HEK293 (cell line): Measurements from ENCODE around the gene SORD.

Experiments
- AEBP2 ChIP-seq: fragments of 450-650 bp; formaldehyde crosslinking; IDR thresholded peaks from 2 replicates; pipeline ENCODE4 v1.5.1; 2016; ENCODE audit warnings: missing biosample characterization, missing genetic modification characterization, borderline replicate concordance
- EGR2 ChIP-seq: fragments of 450-650 bp; formaldehyde crosslinking; IDR thresholded peaks from 2 replicates; pipeline ENCODE4 v1.5.1; 2016; ENCODE audit warnings: low read depth, missing biosample characterization, missing genetic modification characterization
- GLIS1 ChIP-seq: fragments of 450-650 bp; formaldehyde crosslinking; IDR thresholded peaks from 2 replicates; pipeline ENCODE4 v1.5.1; 2016; ENCODE audit warnings: missing biosample characterization, missing genetic modification characterization
- PRDM10 ChIP-seq: fragments of 450-650 bp; formaldehyde crosslinking; IDR thresholded peaks from 2 replicates; pipeline ENCODE4 v1.5.1; 2016; ENCODE audit warnings: missing biosample characterization, missing genetic modification characterization
- TCF7L2 ChIP-seq: IDR thresholded peaks from 2 replicates; pipeline ENCODE4 v1.6.1; 2011; ENCODE audit warnings: low read depth, mild to moderate bottlenecking, inconsistent platforms, low read length, moderate library complexity, borderline replicate concordance
- TRIM28 ChIP-seq: IDR thresholded peaks from 2 replicates; pipeline ENCODE4 v1.6.1; 2011; ENCODE audit warnings: low read length, control low read depth, borderline replicate concordance
- WT1 ChIP-seq: fragments of 450-650 bp; formaldehyde crosslinking; IDR thresholded peaks from 2 replicates; pipeline ENCODE4 v1.5.1; 2016; ENCODE audit warnings: missing biosample characterization, missing genetic modification characterization
- ZBTB17 ChIP-seq: fragments of 450-650 bp; formaldehyde crosslinking; IDR thresholded peaks from 2 replicates; pipeline ENCODE4 v1.5.1; 2016; ENCODE audit warnings: missing biosample characterization, missing genetic modification characterization
- ZBTB7A ChIP-seq: fragments of 450-650 bp; formaldehyde crosslinking; IDR thresholded peaks from 2 replicates; pipeline ENCODE4 v1.5.1; 2016; ENCODE audit warnings: low read depth, missing biosample characterization, missing genetic modification characterization
- ZNF10 ChIP-seq: fragments of 450-650 bp; formaldehyde crosslinking; IDR thresholded peaks from 2 replicates; pipeline ENCODE4 v1.5.1; 2017; ENCODE audit warnings: missing biosample characterization, missing genetic modification characterization
- ZNF132 ChIP-seq: fragments of 450-650 bp; formaldehyde crosslinking; IDR thresholded peaks from 2 replicates; pipeline ENCODE4 v1.5.1; 2017; ENCODE audit warnings: missing biosample characterization, missing genetic modification characterization, borderline replicate concordance
- ZNF157 ChIP-seq: fragments of 450-650 bp; formaldehyde crosslinking; IDR thresholded peaks from 2 replicates; pipeline ENCODE4 v1.5.1; 2016; ENCODE audit warnings: missing biosample characterization, missing genetic modification characterization
- ZNF19 ChIP-seq: fragments of 450-650 bp; formaldehyde crosslinking; IDR thresholded peaks from 2 replicates; pipeline ENCODE4; 2016; ENCODE audit warnings: missing biosample characterization, missing genetic modification characterization, low read depth
- ZNF214 ChIP-seq: fragments of 450-650 bp; formaldehyde crosslinking; IDR thresholded peaks from 2 replicates; pipeline ENCODE4 v1.5.1; 2017; ENCODE audit warnings: missing biosample characterization, mild to moderate bottlenecking, missing genetic modification characterization, borderline replicate concordance
- ZNF23 ChIP-seq: fragments of 450-650 bp; formaldehyde crosslinking; IDR thresholded peaks from 2 replicates; pipeline ENCODE4 v1.5.1; 2016; ENCODE audit warnings: missing biosample characterization, missing genetic modification characterization, borderline replicate concordance
- ZNF302 ChIP-seq: fragments of 450-650 bp; formaldehyde crosslinking; IDR thresholded peaks from 2 replicates; pipeline ENCODE4 v1.5.1; 2016; ENCODE audit warnings: missing biosample characterization, missing genetic modification characterization, low read depth
- ZNF354C ChIP-seq: fragments of 450-650 bp; formaldehyde crosslinking; IDR thresholded peaks from 2 replicates; pipeline ENCODE4 v1.5.1; 2016; ENCODE audit warnings: missing biosample characterization, missing genetic modification characterization, low read depth, borderline replicate concordance
- ZNF366 ChIP-seq: fragments of 450-650 bp; formaldehyde crosslinking; conservative IDR thresholded peaks from 2 replicates; pipeline ENCODE4 v1.5.1; 2016; ENCODE audit warnings: missing biosample characterization, missing genetic modification characterization
- ZNF391 ChIP-seq: fragments of 450-650 bp; formaldehyde crosslinking; IDR thresholded peaks from 2 replicates; pipeline ENCODE4 v1.5.1; 2016; ENCODE audit warnings: low read depth, missing biosample characterization, missing genetic modification characterization, borderline replicate concordance
- ZNF394 ChIP-seq: fragments of 450-650 bp; formaldehyde crosslinking; IDR thresholded peaks from 2 replicates; pipeline ENCODE4 v1.5.1; 2016; ENCODE audit warnings: missing biosample characterization, missing genetic modification characterization, mild to moderate bottlenecking, moderate library complexity, borderline replicate concordance
- ZNF416 ChIP-seq: fragments of 450-650 bp; formaldehyde crosslinking; IDR thresholded peaks from 2 replicates; pipeline ENCODE4 v1.5.1; 2016; ENCODE audit warnings: missing biosample characterization, missing genetic modification characterization
- ZNF585B ChIP-seq: fragments of 450-650 bp; formaldehyde crosslinking; IDR thresholded peaks from 2 replicates; pipeline ENCODE4 v1.5.1; 2016; ENCODE audit warnings: missing biosample characterization, missing genetic modification characterization
- ZNF621 ChIP-seq: fragments of 450-650 bp; formaldehyde crosslinking; IDR thresholded peaks from 2 replicates; pipeline ENCODE4 v1.5.1; 2017; ENCODE audit warnings: missing biosample characterization, missing genetic modification characterization
- ZNF624 ChIP-seq: fragments of 450-650 bp; formaldehyde crosslinking; IDR thresholded peaks from 2 replicates; pipeline ENCODE4 v1.5.1; 2017; ENCODE audit warnings: missing biosample characterization, missing genetic modification characterization
- ZNF664 ChIP-seq: fragments of 450-650 bp; formaldehyde crosslinking; IDR thresholded peaks from 2 replicates; pipeline ENCODE4 v1.5.1; 2016; ENCODE audit warnings: missing biosample characterization, missing genetic modification characterization
- ZNF677 ChIP-seq: fragments of 450-650 bp; IDR thresholded peaks from 2 replicates; pipeline ENCODE4 v1.5.0; 2018; ENCODE audit warnings: missing biosample characterization, mild to moderate bottlenecking, missing genetic modification characterization, moderate library complexity
- ZNF704 ChIP-seq: fragments of 450-650 bp; formaldehyde crosslinking; IDR thresholded peaks from 2 replicates; pipeline ENCODE4 v1.5.1; 2016; ENCODE audit warnings: missing biosample characterization, missing genetic modification characterization
- ZNF747 ChIP-seq: fragments of 450-650 bp; formaldehyde crosslinking; IDR thresholded peaks from 2 replicates; pipeline ENCODE4 v1.5.1; 2016; ENCODE audit warnings: missing biosample characterization, missing genetic modification characterization
- ZNF785 ChIP-seq: fragments of 450-650 bp; formaldehyde crosslinking; IDR thresholded peaks from 2 replicates; pipeline ENCODE4 v1.5.1; 2016; ENCODE audit warnings: missing biosample characterization, missing genetic modification characterization
- ZNF791 ChIP-seq: fragments of 450-650 bp; formaldehyde crosslinking; IDR thresholded peaks from 2 replicates; pipeline ENCODE4 v1.5.1; 2016; ENCODE audit warnings: missing biosample characterization, missing genetic modification characterization
- TF ChIP-seq, protein P1 (sequence below): fragments of 450-650 bp; formaldehyde crosslinking; IDR thresholded peaks from 2 replicates; pipeline ENCODE4 v1.5.1; 2016; ENCODE audit warnings: missing biosample characterization, missing genetic modification characterization
- TF ChIP-seq, protein P2 (sequence below): fragments of 450-650 bp; formaldehyde crosslinking; IDR thresholded peaks from 2 replicates; pipeline ENCODE4 v1.5.1; 2016; ENCODE audit warnings: missing biosample characterization, missing genetic modification characterization

Gene SORD

DNA sequence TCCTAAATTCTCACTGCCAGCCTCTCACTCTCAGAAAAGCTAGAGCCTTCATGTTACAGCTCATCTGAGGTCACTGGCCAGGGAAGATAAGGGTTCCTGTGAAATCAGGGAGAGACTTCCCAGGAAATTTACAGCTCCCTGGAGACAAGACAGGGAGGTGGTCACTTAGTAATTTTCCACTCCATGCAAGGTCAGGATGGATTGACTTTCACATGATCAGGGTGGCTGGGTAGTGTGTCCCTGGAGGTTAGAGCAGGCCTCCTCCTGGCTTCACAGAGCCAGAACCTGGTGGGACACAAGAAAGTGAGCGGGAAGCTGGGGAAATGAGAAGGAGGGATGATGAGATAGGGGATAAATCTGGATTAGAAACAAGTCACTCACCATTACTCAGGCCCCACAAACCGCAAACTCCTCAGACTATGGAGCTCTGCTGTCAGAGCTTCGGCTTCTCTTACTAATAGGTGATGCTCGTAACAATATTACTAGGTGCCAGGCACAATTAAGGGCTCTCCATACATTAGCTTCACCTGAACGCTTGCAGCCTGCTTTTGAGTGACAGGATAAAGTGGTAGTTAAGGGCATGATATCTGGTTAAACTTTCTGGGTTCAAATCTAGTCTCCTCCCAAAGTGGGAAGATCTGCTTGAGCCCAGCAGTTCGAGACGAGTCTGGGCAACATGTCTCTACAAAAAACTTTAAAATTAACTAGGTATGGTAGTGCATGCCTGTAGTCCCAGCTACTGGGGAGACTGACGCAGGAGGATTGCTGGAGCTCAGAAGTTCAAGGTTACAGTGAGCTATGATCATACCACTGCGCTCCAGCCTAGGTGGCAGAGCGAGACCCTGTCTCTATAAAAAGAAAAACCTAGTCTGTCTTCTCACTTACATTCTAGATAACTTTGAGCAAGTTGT lies 66.1 kb downstream of the SORD start (continued):
- TF ChIP-seq ZNF664 (tag by site-specific recombination): no peak
- TF ChIP-seq, protein P1, sequence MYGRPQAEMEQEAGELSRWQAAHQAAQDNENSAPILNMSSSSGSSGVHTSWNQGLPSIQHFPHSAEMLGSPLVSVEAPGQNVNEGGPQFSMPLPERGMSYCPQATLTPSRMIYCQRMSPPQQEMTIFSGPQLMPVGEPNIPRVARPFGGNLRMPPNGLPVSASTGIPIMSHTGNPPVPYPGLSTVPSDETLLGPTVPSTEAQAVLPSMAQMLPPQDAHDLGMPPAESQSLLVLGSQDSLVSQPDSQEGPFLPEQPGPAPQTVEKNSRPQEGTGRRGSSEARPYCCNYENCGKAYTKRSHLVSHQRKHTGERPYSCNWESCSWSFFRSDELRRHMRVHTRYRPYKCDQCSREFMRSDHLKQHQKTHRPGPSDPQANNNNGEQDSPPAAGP (tag by site-specific recombination): peak; percentile 57; the same call in 1 of the 2 replicates
- no peak for TF ChIP-seq ZNF214 (tag by site-specific recombination)
- no peak for TF ChIP-seq ZNF585B (tag by site-specific recombination)
- no peak for TF ChIP-seq ZNF23 (tag by site-specific recombination)
- no peak for TF ChIP-seq ZNF621 (tag by site-specific recombination)
- no peak for TF ChIP-seq ZNF747 (tag by site-specific recombination)
- TF ChIP-seq GLIS1 (tag by site-specific recombination): peak; percentile 33; the same call in 1 of the 2 replicates
- no peak for TF ChIP-seq ZNF416
- TF ChIP-seq, protein P2, sequence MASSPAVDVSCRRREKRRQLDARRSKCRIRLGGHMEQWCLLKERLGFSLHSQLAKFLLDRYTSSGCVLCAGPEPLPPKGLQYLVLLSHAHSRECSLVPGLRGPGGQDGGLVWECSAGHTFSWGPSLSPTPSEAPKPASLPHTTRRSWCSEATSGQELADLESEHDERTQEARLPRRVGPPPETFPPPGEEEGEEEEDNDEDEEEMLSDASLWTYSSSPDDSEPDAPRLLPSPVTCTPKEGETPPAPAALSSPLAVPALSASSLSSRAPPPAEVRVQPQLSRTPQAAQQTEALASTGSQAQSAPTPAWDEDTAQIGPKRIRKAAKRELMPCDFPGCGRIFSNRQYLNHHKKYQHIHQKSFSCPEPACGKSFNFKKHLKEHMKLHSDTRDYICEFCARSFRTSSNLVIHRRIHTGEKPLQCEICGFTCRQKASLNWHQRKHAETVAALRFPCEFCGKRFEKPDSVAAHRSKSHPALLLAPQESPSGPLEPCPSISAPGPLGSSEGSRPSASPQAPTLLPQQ (tag by site-specific recombination): 0 out of 2 replicates have a peak, but pooled peaks have one; percentile 14
- TF ChIP-seq ZNF132 (tag by site-specific recombination): no peak
- TF ChIP-seq ZBTB7A: no peak
- TF ChIP-seq TCF7L2: no peak
- no peak for TF ChIP-seq TRIM28
- TF ChIP-seq ZNF785 (tag by site-specific recombination): no peak
- peak; percentile 72 for TF ChIP-seq ZNF366 (tag by site-specific recombination)
- no peak for TF ChIP-seq ZNF394 (tag by site-specific recombination)
- TF ChIP-seq ZNF704 (tag by site-specific recombination): no peak
- TF ChIP-seq ZNF677 (tag by site-specific recombination): no peak
- no peak for TF ChIP-seq ZNF391 (tag by site-specific recombination)
- no peak for TF ChIP-seq EGR2
- no peak for TF ChIP-seq ZBTB17 (tag by site-specific recombination)
- no peak for TF ChIP-seq ZNF19 (tag by site-specific recombination)
- 0 out of 2 replicates have a peak, but pooled peaks have one; percentile 47 for TF ChIP-seq ZNF10 (tag by site-specific recombination)
- 0 out of 2 replicates have a peak, but pooled peaks have one; percentile 35 for TF ChIP-seq WT1 (tag by site-specific recombination)
- TF ChIP-seq ZNF624: no peak
- no peak for TF ChIP-seq ZNF157 (tag by site-specific recombination)
- TF ChIP-seq ZNF302: no peak
- no peak for TF ChIP-seq PRDM10 (tag by site-specific recombination)
- no peak for TF ChIP-seq AEBP2 (tag by site-specific recombination)
- no peak for TF ChIP-seq ZNF791 (tag by site-specific recombination)
- TF ChIP-seq ZNF354C (tag by site-specific recombination): no peak
